Measurements from ENCODE around the gene UGT1A9.

GRCh38 chr2:233707940-233708644, 36.4 kb downstream of the UGT1A9 start:
- TF ChIP-seq CTCF (IDR thresholded peaks at IDR 0.05): no peak
- peak in 1 of 3 donors; percentile 26 for TF ChIP-seq POLR2AphosphoS5 (IDR thresholded peaks at IDR 0.05)
- TF ChIP-seq POLR2A (IDR thresholded peaks at IDR 0.05): no peak

Measured in stomach (tissue), 4 donors.